K562 (cell line): ENCODE results near the gene IDH1. TPM values are rescaled to one million over a fixed set of nuclear protein-coding genes. Genes with fewer than 3 reads are reported as not detected.

Experiments used
- C11orf30 ChIP-seq: fragments of 450-650 bp; IDR thresholded peaks from 2 replicates; pipeline ENCODE4 v1.6.1; 2016; ENCODE audit warnings: low read depth, mild to moderate bottlenecking
- MTA1 ChIP-seq: fragments of 450-650 bp; IDR thresholded peaks from 2 replicates; pipeline ENCODE4 v1.6.1; 2017; ENCODE audit warnings: borderline replicate concordance
- NFRKB ChIP-seq: fragments of 450-650 bp; IDR thresholded peaks from 2 replicates; pipeline ENCODE4 v1.6.1; 2016; ENCODE audit warnings: low read depth
- polyA plus RNA-seq, 8 experiments: library from polyadenylated mRNA; depleted of rRNA in 4 of 8; stranded (reverse) in 5 of 8; unstranded in 3 of 8; fragments of >200 nt; fragmentation: Nextera tagmentation in 2 of 8; fragmentation: Illumina TruSeq in 1 of 8; extraction: Ambion mirVana in 2 of 8; extraction: Trizol in 1 of 8; gene quantifications; 2 replicates each; pipeline versions ENCODE4 v1.2.1 to v1.2.3, GENCODE V29; 2011 to 2014; ENCODE audit warnings: inconsistent platforms in 1 of 8, missing spikeins in 1 of 8
- total RNA-seq, 7 experiments: library from RNA; depleted of rRNA in 6 of 7; stranded (reverse); fragments of >200 nt in 6 of 7; fragmentation: Illumina TruSeq in 2 of 7; extraction: Trizol in 2 of 7; gene quantifications; 2 replicates each; pipeline versions ENCODE4 v1.2.1 to v1.2.3, GENCODE V29; 2011 to 2021; ENCODE audit warnings: low replicate concordance in 1 of 7
- TF ChIP-seq, protein P1 (sequence below), 3 experiments: fragments of 200-800 bp in 1 of 3; fragments of 250-450 bp in 1 of 3; fragments of 450-650 bp in 1 of 3; sonication (Bioruptor Pico) in 1 of 3; sonication (Bioruptor generic) in 1 of 3; formaldehyde crosslinking in 1 of 3; IDR thresholded peaks; 2 replicates each; pipeline versions ENCODE4 v1.6.1 to v1.8.0; 2016 to 2022; ENCODE audit warnings: mild to moderate bottlenecking in 2 of 3, missing genetic modification characterization in 2 of 3, missing compliant biosample characterization in 1 of 3, moderate library complexity in 1 of 3
- TF ChIP-seq, protein P2 (sequence below): fragments of 450-650 bp; IDR thresholded peaks from 2 replicates; pipeline ENCODE4 v1.6.1; 2017; ENCODE audit warnings: mild to moderate bottlenecking, moderate library complexity

Gene IDH1
- total and polyA plus RNA-seq, 9 of the 15 experiments (the other 6 are each of a cell fraction or from before 2014, with no cell fraction given), result 61.9 to 194 (median 101) TPM

DNA sequence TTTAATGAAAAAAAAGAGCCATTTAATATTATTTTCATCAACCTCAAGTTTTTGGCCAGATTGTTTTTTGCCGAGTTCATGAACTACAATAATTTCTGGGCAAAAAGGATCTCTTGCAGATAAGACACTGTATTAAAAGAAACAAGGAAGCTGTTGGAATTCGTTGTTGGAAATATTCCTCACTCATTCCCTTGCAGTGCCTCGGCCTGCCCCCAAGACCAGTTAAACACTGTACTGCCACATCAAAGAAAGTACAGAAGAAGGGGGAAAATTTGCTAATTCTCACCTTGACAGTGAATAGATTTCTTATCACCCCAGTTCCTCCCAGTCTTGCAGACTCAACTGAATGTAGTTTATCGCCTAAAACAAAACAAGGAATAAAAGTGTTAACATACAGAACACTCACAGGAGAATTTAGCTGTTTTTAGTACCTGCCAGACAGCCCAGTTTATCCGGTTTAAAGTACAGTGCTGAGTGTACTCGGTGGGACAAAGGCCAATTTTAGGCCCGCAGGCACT lies 1.2 kb downstream of the IDH1 start (continued):
- TF ChIP-seq, protein P1, sequence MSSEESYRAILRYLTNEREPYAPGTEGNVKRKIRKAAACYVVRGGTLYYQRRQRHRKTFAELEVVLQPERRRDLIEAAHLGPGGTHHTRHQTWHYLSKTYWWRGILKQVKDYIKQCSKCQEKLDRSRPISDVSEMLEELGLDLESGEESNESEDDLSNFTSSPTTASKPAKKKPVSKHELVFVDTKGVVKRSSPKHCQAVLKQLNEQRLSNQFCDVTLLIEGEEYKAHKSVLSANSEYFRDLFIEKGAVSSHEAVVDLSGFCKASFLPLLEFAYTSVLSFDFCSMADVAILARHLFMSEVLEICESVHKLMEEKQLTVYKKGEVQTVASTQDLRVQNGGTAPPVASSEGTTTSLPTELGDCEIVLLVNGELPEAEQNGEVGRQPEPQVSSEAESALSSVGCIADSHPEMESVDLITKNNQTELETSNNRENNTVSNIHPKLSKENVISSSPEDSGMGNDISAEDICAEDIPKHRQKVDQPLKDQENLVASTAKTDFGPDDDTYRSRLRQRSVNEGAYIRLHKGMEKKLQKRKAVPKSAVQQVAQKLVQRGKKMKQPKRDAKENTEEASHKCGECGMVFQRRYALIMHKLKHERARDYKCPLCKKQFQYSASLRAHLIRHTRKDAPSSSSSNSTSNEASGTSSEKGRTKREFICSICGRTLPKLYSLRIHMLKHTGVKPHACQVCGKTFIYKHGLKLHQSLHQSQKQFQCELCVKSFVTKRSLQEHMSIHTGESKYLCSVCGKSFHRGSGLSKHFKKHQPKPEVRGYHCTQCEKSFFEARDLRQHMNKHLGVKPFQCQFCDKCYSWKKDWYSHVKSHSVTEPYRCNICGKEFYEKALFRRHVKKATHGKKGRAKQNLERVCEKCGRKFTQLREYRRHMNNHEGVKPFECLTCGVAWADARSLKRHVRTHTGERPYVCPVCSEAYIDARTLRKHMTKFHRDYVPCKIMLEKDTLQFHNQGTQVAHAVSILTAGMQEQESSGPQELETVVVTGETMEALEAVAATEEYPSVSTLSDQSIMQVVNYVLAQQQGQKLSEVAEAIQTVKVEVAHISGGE (CRISPR knock-in tag; IDR thresholded peaks at IDR 0.05), result 0 out of 6 replicates have a peak, but pooled peaks of 1 of the 3 experiments have one; percentile 28
- TF ChIP-seq C11orf30 (peak; percentile 22; the same call in 1 of the 2 replicates), NFRKB (peak; percentile 32; the same call in 1 of the 2 replicates), MTA1 (0 out of 2 replicates have a peak, but pooled peaks have one; percentile 8)
- TF ChIP-seq, protein P2, sequence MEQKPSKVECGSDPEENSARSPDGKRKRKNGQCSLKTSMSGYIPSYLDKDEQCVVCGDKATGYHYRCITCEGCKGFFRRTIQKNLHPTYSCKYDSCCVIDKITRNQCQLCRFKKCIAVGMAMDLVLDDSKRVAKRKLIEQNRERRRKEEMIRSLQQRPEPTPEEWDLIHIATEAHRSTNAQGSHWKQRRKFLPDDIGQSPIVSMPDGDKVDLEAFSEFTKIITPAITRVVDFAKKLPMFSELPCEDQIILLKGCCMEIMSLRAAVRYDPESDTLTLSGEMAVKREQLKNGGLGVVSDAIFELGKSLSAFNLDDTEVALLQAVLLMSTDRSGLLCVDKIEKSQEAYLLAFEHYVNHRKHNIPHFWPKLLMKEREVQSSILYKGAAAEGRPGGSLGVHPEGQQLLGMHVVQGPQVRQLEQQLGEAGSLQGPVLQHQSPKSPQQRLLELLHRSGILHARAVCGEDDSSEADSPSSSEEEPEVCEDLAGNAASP, result no peak
- TF ChIP-seq, all 486 proteins: peak for 14
